GM18867 (cell line): ENCODE data around the gene RHOH.
"Not testable (repeated sequence)": the region's sequence is repeated elsewhere in the genome, so short reads cannot be mapped to it uniquely, and the experiment has no call there.

Experiments
- ATAC-seq: cut with Tn5 transposase; IDR thresholded peaks from one replicate; pipeline ENCODE4 v1.9.1; 2021; ENCODE audit warnings: mild to moderate bottlenecking, moderate library complexity; ENCODE audit not compliant: unreplicated experiment

RHOH gene

GRCh38 chr4:40196724-40197281 lies at the start of gene RHOH:
RHOH (plus strand) TSS chr4:40197031; CDS start chr4:40243387, 46,356 bp downstream.
- peak; percentile 17 for ATAC-seq

GRCh38 chr4:40147490-40147889 lies 49.3 kb upstream of the RHOH start:
- ATAC-seq: not testable (repeated sequence)

- ATAC-seq: peak; percentile 43
These were observed 46.9 kb upstream of the RHOH start for GRCh38 chr4:40149960-40150385.

- no peak for ATAC-seq
These were observed 45.9 kb upstream of the RHOH start for GRCh38 chr4:40150932-40151331.

- no peak for ATAC-seq
These were observed 44.2 kb upstream of the RHOH start for GRCh38 chr4:40152637-40153036.

GRCh38 chr4:40157436-40157835 lies 39.4 kb upstream of the RHOH start:
- no peak for ATAC-seq

- ATAC-seq: no peak
These were observed 36.6 kb upstream of the RHOH start for GRCh38 chr4:40160258-40160657.

GRCh38 chr4:40164459-40164858 lies 32.4 kb upstream of the RHOH start:
- no peak for ATAC-seq

GRCh38 chr4:40165916-40166315 lies 30.9 kb upstream of the RHOH start:
- no peak for ATAC-seq

GRCh38 chr4:40168070-40168469 lies 28.8 kb upstream of the RHOH start:
- ATAC-seq: no peak

- peak; percentile 46 for ATAC-seq
These were observed 26.2 kb upstream of the RHOH start for GRCh38 chr4:40170588-40170987.

GRCh38 chr4:40173470-40173875 lies 23.4 kb upstream of the RHOH start:
- ATAC-seq: peak; percentile 86

- ATAC-seq: no peak
These were observed 20.2 kb upstream of the RHOH start for GRCh38 chr4:40176602-40177001.

GRCh38 chr4:40177591-40177990 lies 19.2 kb upstream of the RHOH start:
- ATAC-seq: no peak

GRCh38 chr4:40178672-40179071 lies 18.2 kb upstream of the RHOH start:
- no peak for ATAC-seq

- ATAC-seq: no peak
These were observed 17.5 kb upstream of the RHOH start for GRCh38 chr4:40179360-40179759.

GRCh38 chr4:40180356-40180755 lies 16.5 kb upstream of the RHOH start:
- no peak for ATAC-seq

GRCh38 chr4:40182001-40182400 lies 14.8 kb upstream of the RHOH start:
- no peak for ATAC-seq

GRCh38 chr4:40182954-40183353 lies 13.9 kb upstream of the RHOH start:
- ATAC-seq: no peak

GRCh38 chr4:40183615-40184411 lies 13.0 kb upstream of the RHOH start:
- peak; percentile 31 for ATAC-seq

- ATAC-seq: peak; percentile 42
These were observed 10.8 kb upstream of the RHOH start for GRCh38 chr4:40185830-40186664.

- no peak for ATAC-seq
These were observed 10.2 kb upstream of the RHOH start for GRCh38 chr4:40186665-40187014.
